Jurkat, Clone E6-1 (cell line): ENCODE results near the gene CCNY.
"Not testable (repeated sequence)": the region's sequence is repeated elsewhere in the genome, so short reads cannot be mapped to it uniquely, and the experiment has no call there.

ENCODE experiments used
- DNase-seq: peaks from one replicate; pipeline ENCODE4 v3.0.0-alpha.2; 2011; ENCODE audit warnings: low read depth, low spot score
- H3K4me3 ChIP-seq: 2 replicates; pipeline ENCODE4 v1.5.1; 2011; ENCODE audit warnings: mild to moderate bottlenecking, low read length, control low read depth, moderate library complexity

Gene CCNY

DNA sequence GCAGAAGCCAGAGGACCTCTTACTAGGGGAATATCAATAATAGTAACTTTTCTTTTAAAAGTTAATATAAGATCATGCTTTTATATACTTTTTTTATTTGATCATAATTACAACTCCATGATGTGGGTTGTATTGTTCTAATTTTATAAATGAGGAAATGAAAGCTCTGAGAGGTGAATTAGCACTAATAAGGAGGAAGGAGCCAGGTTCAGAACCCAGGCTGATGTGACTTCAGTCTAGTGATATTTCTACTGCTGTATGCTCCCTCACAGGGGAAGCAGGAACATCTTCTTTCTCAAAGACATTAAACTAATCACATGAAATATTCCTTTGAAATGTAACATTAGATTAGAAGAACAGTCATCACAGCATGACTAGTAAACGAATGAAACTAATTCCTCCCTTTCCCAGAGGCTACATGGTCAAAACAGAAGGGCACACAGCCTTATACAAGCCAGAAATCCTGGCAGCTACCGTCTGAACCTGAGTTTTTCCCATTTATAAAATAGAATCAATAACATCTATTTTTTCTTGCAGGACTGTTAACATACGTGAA is 187.4 kb downstream of the CCNY start:
- no peak overlapping the region for H3K4me3 ChIP-seq
- no peak for DNase-seq

DNA sequence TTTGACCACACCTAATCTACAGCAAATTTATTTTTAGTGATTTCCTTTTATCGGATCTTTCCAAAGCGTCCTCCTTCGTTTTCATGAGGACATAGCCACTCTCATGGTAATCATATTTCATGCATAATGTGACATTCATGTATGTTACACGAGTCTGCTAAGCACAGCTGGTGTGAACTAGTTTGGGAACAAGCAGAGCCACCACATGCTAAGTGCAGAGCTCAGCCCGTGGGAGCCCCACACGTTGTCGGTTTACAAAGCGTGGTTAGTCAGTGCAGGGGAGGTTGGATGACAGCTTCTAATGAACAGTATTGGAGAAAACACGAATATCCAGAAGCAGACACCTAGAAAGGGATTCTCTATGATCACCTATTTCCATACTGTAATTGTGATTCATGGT is 190.4 kb downstream of the CCNY start:
- H3K4me3 ChIP-seq, result no peak overlapping the region
- DNase-seq, result peak; percentile 58

- H3K4me3 ChIP-seq, result no peak overlapping the region
- DNase-seq, result peak; percentile 19
Measured at GRCh38 chr10:35532141-35532540, 195.8 kb downstream of the CCNY start.

DNA sequence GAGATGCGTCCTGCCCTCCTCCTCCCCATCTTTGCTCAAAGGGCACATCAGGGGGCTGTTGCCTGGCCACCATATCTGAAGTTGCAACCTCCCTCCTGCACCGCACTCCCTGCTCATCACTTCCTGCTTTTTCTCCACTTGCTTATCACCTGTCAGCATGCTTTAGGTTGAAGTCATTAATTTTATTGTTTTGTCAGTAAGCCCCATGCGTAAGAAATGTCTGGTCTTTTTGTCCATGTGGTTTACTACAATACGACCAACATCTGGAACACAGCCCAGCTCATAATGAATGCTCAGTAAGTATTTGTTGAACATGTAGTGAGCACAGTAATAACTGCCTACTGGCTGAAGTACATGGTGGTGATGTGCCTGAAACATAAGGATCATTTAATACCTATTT is 197.3 kb downstream of the CCNY start:
- no peak overlapping the region for H3K4me3 ChIP-seq
- no peak for DNase-seq

DNA sequence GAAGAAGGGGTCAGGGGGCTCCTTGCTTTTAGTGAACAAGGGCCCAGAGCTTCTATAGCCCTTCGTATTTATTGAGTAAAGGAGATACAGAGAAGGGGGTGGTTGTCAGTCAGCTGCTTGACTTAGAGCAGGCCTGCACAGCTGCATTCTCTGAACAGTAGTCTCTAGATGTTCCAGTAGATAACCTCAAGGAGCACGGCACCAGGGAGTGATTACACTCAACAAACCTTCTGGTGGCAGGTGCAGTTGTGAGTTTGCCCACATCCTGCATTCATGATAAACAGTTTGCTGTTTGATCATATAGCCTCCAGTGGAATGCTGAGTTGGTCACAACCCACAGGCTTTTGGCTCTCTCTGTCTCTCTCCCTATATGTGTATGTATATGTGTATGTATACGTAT is 198.8 kb downstream of the CCNY start:
- peak; percentile 84 for DNase-seq
- no peak overlapping the region for H3K4me3 ChIP-seq

- H3K4me3 ChIP-seq, result no peak overlapping the region
- no peak for DNase-seq
Measured at GRCh38 chr10:35536789-35537188, 200.5 kb downstream of the CCNY start.

- not testable (repeated sequence) for H3K4me3 ChIP-seq, DNase-seq
Measured at GRCh38 chr10:35537925-35538324, 201.6 kb downstream of the CCNY start.

DNA sequence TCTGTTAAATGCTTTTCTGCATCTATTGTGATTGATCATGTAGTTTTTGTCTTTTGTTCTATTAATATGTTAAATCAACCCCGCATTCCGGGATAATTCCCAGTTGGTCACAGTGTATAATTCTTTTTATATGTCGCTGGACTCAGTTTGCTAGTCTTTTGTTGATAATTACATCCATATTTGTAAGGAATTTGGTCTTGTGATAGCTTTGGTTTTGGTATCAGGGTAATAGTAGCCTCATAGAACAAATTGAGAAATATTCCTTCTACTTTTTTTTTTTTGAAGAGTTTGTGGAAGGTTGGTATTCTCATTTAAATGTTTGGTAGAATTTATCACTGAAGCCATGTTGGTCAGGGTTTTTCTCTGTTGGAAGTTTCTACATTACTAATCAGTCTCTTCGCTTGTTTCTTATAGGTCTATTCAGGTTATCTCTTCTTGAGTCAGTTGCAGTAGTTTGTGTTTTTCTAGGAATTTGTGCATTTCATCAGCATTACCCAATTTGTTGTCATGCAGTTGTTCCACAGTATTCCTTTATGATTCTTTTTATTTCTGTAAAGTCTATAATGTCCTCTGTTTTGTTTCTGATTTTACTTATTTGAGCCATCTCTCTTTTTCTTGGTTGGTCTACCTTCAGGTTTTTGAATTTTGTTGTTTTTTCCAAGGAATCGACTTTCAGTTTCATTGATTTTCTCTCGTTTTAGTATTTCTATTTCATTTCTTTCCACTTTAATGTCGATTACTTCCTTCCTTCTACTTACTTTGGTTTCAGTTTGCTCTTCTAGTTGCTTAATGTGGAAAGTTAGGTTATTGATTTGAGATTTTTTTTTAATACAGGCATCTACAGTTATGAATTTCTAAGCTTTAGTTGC is 204.2 kb downstream of the CCNY start:
- no peak overlapping the region for H3K4me3 ChIP-seq
- no peak for DNase-seq

- DNase-seq, result no peak
- H3K4me3 ChIP-seq, result no peak overlapping the region
Measured at GRCh38 chr10:35541720-35542119, 205.4 kb downstream of the CCNY start.

DNA sequence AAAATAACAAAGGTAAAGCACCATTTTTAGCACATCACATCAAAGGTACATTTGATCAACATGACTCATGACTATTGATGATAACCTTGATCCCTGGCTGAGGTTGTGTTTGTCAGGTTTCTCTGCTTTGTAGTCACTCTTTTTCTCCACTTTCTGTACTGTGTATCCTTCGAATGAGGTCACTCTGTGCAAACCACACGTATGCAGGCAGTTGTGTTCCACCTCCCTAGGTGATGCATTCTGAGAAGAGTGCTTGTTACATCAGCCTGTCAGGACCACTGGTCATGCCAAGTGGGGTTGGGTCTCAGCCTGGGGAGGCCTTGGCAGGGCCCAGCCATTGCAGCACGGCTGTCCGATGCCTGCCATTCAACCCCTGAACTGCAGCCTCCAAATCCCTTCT is 206.0 kb downstream of the CCNY start:
- no peak for DNase-seq
- H3K4me3 ChIP-seq, result no peak overlapping the region

GRCh38 chr10:35545079-35545657 is 208.9 kb downstream of the CCNY start:
- no peak for DNase-seq

GRCh38 chr10:35545878-35546590 is 209.7 kb downstream of the CCNY start:
- no peak overlapping the region for H3K4me3 ChIP-seq
- DNase-seq, result no peak

More at GRCh38 chr10:35545079-35545657, 208.9 kb downstream of the CCNY start:
- no peak overlapping the region for H3K4me3 ChIP-seq

DNA sequence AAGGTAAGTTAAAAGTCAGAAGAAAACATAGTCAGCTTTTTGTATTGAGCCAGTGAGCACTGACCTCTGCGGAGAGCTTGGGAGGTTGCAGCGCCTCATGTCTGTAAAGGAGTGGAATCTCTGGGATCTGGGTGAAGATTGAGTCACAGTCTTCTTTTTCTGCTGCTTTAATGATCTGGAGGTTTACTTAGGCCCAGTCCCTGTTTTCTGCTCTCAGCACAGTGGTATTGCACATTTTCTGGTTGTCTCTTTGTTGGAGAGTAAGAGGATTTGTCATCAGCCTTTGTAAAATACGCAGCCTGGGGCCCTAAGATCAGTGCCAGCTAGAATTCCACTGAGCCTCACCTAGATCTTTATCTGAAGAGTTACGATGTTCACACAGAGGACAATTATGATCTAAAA is 210.5 kb downstream of the CCNY start:
- H3K4me3 ChIP-seq, result no peak overlapping the region
- no peak for DNase-seq

DNA sequence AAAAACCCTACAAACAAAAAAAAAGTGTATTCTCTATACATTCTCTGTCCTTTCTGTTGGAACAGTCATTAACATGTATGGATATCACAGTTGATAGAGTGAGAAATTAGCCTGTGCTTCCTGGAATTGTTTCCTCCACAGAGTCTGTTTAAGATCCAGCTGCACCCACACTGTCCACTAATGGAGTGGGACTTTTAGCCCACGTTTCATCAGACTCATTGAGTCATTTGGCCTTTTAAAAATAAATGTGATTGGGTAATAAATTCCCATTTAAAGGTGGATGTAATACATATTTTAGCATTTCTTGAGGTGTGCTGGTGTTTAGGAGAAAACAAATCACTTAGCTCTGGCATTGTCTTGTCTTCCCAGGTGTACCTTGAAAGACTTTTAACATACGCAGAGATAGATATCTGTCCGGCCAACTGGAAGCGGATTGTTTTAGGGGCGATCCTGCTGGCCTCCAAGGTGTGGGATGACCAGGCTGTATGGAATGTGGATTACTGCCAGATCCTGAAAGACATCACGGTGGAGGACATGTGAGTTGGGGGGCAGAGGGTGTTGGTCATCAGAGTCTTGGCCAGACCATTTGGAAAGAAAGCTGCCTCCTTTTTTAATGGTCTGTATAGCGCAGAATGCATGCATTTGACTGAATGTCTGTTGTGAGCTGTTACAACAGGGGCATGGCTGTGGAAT is 216.5 kb downstream of the CCNY start:
- DNase-seq, result no peak
- no peak overlapping the region for H3K4me3 ChIP-seq

DNA sequence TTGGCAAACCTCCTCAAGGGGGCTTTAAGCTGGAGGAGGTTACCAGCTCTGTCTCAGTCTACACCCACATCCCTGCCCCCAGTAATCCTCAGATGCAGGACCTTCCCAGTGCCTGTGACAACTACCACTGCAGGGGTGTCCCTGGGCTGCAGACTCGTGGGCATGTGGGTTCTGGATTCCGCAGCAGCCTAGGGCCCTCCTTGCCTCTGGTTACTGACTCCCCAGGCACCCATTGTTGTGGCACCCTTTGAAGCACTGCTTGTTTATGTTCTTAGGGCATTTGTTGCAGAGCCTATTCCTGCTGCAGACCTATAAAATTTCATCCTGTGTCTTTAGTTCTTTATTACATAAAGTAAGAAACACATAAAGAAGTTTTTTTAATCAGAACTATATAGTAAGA is 217.7 kb downstream of the CCNY start:
- H3K4me3 ChIP-seq, result no peak overlapping the region
- DNase-seq, result no peak

DNA sequence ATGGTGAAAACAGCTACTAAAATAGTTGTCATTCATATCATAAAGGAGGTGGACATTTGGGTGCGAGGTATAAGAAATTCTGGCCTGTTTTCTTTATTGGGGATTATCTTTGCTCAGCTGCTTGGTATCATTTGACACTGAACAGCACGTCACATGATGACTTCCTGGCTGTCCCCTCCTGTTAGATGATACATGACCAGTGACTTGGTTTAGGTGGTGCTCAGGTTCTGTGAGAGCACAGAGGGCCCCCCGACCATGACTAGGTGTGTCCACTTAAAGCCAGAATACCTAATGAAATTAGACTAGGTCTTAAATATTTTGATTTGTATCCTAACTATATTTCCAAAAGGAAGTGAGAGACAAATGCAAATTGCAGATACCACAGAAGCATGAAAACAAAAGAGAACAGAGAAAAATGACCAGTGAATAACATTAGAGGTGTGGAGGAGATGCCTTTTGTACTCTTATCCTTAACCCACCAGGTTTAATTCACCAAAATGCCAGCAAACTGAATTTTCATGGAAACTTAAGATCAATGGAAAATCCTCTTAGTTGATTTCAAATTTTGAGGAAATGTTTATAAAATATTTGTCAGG is 218.2 kb downstream of the CCNY start:
- DNase-seq, result no peak
- no peak overlapping the region for H3K4me3 ChIP-seq

DNA sequence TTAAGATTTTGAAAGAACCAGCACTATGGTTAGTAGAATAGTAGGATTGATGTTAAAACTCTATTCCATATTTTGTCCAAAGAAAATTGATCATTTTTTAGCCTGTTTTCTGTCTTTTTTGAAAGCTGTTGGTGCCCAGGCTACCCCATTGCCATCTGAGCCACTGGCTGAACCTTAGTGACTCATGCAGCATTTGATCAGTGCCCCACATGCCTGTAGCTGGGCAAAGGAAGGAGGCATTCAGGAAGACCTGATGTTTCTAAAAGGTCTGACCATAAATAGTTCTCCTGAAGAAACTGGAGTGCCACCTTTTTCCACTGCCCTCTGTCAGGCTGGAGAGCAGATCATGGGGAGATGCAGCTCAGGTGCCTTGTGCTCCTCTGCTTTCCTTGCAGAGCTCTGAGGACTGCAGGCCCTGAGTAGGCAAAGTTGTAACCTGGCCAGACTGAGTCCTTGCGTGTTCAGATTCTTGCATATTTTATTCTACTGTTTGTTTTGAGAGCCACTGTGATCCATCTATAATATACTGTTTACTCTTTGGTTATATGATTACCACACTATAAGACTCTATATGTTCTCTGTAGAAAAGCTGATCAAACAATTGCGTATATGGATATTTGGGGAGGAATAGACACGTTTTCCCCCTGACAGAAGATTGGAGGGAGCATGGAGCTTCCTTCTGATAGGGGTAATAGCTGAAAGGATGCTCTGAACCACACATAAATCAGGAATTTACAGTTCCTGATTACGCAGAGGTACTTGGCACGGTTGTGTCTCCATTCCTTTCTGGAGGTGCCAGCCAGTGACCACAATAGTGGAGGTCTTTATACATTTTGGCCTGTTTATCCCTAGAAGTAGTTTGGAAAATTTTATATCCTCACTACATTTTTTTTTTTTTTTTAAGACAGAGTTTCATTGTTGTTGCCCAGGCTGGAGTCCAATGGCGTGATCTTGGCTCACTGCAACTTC is 219.9 kb downstream of the CCNY start:
- DNase-seq, result no peak
- no peak overlapping the region for H3K4me3 ChIP-seq

GRCh38 chr10:35558276-35558675 is 222.0 kb downstream of the CCNY start:
- DNase-seq, result no peak

More at GRCh38 chr10:35558276-35558675, 222.0 kb downstream of the CCNY start:
- no peak overlapping the region for H3K4me3 ChIP-seq
